Mesenteric fat pad (tissue), 1 donor: ENCODE results near the gene SLFN5. TPM values are rescaled to one million over a fixed set of nuclear protein-coding genes. Genes with fewer than 3 reads are reported as not detected.
"Not testable (repeated sequence)": the region's sequence is repeated elsewhere in the genome, so short reads cannot be mapped to it uniquely, and the experiment has no call there.

ENCODE experiments used
- DNase-seq: peaks from one replicate; pipeline ENCODE4 v3.0.0-alpha.2; 2020; ENCODE audit warnings: low spot score
- long read RNA-seq: library from polyadenylated mRNA; unstranded; transcript quantifications from one replicate; pipeline ENCODE4 v2.0.0, GENCODE V29; 2020
- total RNA-seq: library from RNA; stranded (reverse); fragmentation: NEBNext Ultra II Directional; extraction: Animal tissue kit (Norgen Biotek cat#: 25700); gene quantifications from one replicate; pipeline ENCODE4 v1.2.1, GENCODE V29; 2021
- donor health status: DM: yes; HTN: yes; CAD: no.

SLFN5 gene
- 74.8 TPM for total RNA-seq
- long read RNA-seq, full-length matches to known transcripts = 19 of 60 reads
- long read RNA-seq, partial matches to known transcripts = 36 of 60 reads
- long read RNA-seq, other reads (novel, unspliced or antisense) = 5 of 60 reads

GRCh38 chr17:35242805-35243560 is at the start of gene SLFN5:
SLFN5 (plus strand) TSS chr17:35243072; CDS start chr17:35258691, 15,619 bp downstream.
- peak; percentile 98 for DNase-seq

GRCh38 chr17:35194001-35194400 is 48.9 kb upstream of the SLFN5 start, which contains the start of gene SLC35G3:
SLC35G3 (minus strand) TSS chr17:35194393; CDS start chr17:35194307, 86 bp downstream.
- not testable (repeated sequence) for DNase-seq

GRCh38 chr17:35195062-35195461 is 47.8 kb upstream of the SLFN5 start:
- not testable (repeated sequence) for DNase-seq

GRCh38 chr17:35202582-35202981 is 40.3 kb upstream of the SLFN5 start:
- not testable (repeated sequence) for DNase-seq

GRCh38 chr17:35210741-35211140 is 32.1 kb upstream of the SLFN5 start:
- no peak for DNase-seq

- DNase-seq = no peak
Observed at GRCh38 chr17:35212668-35213067, 30.2 kb upstream of the SLFN5 start.

- no peak for DNase-seq
Observed at GRCh38 chr17:35213412-35213940, 29.4 kb upstream of the SLFN5 start.

- DNase-seq = no peak
Observed at GRCh38 chr17:35214192-35214591, 28.7 kb upstream of the SLFN5 start.

- DNase-seq = no peak
Observed at GRCh38 chr17:35214631-35215273, 28.1 kb upstream of the SLFN5 start.

GRCh38 chr17:35217107-35217506 is 25.8 kb upstream of the SLFN5 start:
- DNase-seq = no peak

GRCh38 chr17:35218915-35219314 is 24.0 kb upstream of the SLFN5 start:
- DNase-seq = no peak

GRCh38 chr17:35222452-35222851 is 20.4 kb upstream of the SLFN5 start:
- DNase-seq = no peak

- DNase-seq = no peak
Observed at GRCh38 chr17:35224436-35224835, 18.4 kb upstream of the SLFN5 start.

- DNase-seq = no peak
Observed at GRCh38 chr17:35227546-35227945, 15.3 kb upstream of the SLFN5 start.

- no peak for DNase-seq
Observed at GRCh38 chr17:35229638-35230037, 13.2 kb upstream of the SLFN5 start.

GRCh38 chr17:35234315-35234714 is 8.6 kb upstream of the SLFN5 start:
- not testable (repeated sequence) for DNase-seq

GRCh38 chr17:35235289-35235688 is 7.6 kb upstream of the SLFN5 start:
- DNase-seq = no peak

GRCh38 chr17:35235917-35236316 is 7.0 kb upstream of the SLFN5 start:
- DNase-seq = no peak

GRCh38 chr17:35236821-35237220 is 6.1 kb upstream of the SLFN5 start:
- DNase-seq = no peak

- DNase-seq = no peak
Observed at GRCh38 chr17:35238821-35239220, 4.1 kb upstream of the SLFN5 start.

GRCh38 chr17:35239823-35240222 is 3.0 kb upstream of the SLFN5 start:
- no peak for DNase-seq

GRCh38 chr17:35240861-35241260 is 2.0 kb upstream of the SLFN5 start:
- DNase-seq = no peak
